Mammary epithelial cell (primary cell): ENCODE data around the gene TMEM203.

ENCODE experiments used
- EZH2 ChIP-seq: IDR thresholded peaks from 2 replicates; pipeline ENCODE4 v1.6.1; 2012; ENCODE audit warnings: low read length, inconsistent platforms, borderline replicate concordance
- TF ChIP-seq, protein P1 (sequence below), 2 donors: IDR thresholded peaks in 1 of 2; conservative IDR thresholded peaks in 1 of 2; 2 replicates each; pipeline ENCODE4 v1.5.1; 2011 to 2012; ENCODE audit warnings: inconsistent platforms in 2 of 2, low read length in 2 of 2, mild to moderate bottlenecking in 2 of 2, control low read depth in 1 of 2, low read depth in 1 of 2; ENCODE audit not compliant: insufficient read depth in 1 of 2; ENCODE audit errors: extremely low read depth in 1 of 2

DNA sequence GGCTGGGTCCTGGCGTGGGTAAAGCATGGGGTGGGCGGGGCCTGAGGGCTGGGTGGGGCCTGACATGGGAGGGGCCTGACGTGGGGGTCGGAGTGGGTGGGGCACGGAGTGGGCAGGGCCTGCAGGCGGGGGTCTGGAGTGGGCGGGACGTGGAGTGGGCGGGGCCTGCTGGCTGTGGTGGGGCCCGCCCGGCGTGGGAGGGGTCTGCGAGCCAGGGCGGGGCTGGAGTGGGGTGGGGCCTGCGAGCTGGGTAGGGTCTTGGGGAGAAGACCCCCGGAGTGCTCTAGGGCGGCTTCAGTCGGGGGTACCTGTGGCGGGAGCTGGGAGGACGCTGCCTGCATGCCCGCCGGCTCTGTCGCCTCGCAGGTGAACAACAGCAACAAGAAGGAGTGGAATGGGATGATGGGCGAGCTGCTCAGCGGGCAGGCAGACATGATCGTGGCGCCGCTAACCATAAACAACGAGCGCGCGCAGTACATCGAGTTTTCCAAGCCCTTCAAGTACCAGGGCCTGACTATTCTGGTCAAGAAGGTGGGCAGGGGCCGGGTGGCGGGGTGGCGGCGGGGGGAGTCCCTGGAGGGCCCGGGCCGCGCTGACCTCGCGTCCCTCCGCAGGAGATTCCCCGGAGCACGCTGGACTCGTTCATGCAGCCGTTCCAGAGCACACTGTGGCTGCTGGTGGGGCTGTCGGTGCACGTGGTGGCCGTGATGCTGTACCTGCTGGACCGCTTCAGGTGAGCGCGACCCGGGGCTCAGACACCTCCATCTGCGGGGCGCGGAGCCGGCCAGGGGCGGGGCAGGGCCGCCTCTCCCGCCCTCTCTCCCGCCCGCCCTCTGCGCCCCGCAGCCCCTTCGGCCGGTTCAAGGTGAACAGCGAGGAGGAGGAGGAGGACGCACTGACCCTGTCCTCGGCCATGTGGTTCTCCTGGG is 43.6 kb downstream of the TMEM203 start:
- TF ChIP-seq, protein P1, sequence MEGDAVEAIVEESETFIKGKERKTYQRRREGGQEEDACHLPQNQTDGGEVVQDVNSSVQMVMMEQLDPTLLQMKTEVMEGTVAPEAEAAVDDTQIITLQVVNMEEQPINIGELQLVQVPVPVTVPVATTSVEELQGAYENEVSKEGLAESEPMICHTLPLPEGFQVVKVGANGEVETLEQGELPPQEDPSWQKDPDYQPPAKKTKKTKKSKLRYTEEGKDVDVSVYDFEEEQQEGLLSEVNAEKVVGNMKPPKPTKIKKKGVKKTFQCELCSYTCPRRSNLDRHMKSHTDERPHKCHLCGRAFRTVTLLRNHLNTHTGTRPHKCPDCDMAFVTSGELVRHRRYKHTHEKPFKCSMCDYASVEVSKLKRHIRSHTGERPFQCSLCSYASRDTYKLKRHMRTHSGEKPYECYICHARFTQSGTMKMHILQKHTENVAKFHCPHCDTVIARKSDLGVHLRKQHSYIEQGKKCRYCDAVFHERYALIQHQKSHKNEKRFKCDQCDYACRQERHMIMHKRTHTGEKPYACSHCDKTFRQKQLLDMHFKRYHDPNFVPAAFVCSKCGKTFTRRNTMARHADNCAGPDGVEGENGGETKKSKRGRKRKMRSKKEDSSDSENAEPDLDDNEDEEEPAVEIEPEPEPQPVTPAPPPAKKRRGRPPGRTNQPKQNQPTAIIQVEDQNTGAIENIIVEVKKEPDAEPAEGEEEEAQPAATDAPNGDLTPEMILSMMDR (conservative IDR thresholded peaks at IDR 0.05 in 1 of 2, IDR thresholded peaks at IDR 0.05 in 1 of 2; ENCODE audit: extremely low read depth in 1 of 2, insufficient read depth in 1 of 2, low read depth in 1 of 2, low read length in 2 of 2), result no peak
- TF ChIP-seq EZH2, result peak; percentile 26
